NOMO-1 treated with DMSO at 0.1 percent for 48 hours (cell line): Measurements from ENCODE around the gene KRT222.

Experiments
- DNase-seq: peaks from one replicate; lab custom pipeline; 2025; ENCODE audit not compliant: unreplicated experiment; lab: John Stamatoyannopoulos, UW

The KRT222 gene

DNA sequence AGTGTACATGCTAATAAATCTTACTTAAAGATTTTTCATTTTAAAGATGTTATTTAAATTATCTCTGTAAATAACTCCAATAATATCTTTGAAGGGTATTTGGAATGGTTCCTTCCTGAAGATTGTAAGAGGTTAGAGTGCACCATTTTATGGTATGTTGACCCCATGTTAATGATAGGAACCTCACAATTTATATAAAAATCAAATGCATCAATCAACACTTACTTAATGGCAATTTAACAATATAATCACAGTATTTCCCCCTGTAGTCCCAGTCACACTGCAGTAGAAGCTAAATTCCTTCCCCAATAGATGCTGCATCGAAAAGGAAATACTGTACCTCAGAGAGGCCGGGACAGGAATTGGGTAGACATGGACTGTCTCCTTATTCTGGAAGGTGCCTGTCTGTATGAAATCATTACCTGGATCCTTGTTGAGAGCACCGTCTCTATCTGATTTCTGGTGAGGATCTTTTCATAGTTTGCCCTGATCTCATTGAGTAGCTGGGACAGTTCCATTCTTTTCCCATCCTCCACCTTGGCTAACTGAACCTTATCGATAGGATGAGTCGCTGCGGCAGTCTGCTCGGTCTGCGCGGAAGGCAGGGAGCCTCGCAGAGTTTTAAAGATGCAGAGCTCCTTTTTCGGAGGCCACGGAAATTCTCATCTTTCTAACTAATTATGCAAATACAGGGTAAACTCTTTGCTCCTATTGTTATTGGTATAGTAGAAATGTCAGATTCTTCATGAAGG, at the start of gene KRT222:
KRT222 (minus strand) TSS at position 596 of the 752 bp plus-strand sequence; CDS start at position 518, 78 bp downstream.
- no peak for DNase-seq

DNA sequence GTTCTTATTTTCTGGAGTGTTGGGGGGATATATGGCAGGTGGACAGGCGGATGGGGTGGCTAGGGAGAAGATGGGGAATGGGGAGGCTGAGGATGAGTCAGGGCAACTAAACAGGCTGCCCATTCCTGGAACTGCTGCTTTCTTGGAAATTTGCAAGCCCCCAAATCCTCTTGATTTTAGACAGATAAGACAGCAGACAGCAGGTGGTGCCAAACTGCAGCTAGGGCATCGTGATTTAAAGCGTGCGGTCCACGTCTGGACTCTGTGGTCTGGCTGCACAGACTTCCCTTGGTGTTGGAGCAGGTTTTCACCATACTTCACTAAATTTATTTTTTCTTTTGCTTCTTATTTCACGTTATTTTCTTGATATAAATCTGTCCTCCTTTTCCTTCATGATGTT, 49.5 kb upstream of the KRT222 start:
- DNase-seq = no peak

DNA sequence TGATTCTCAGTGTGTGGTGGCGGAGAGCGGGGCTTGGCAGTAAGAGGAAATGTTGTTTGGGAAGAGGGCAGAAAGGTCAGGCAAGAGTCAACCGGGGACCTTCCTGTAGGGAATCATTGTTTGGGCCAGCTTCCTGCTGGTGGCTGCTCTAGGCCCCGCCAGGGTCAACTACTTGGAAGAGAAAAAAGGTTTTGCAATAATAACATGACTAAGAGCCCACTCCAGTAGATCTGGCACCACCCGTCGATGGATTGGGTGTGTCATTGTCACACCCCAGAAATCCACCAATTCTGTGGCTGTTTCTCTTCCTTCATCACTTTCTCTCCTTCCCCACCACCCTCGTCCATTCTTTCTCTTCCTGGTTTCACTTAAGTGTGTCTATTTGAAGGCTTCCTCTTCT, 42.8 kb upstream of the KRT222 start:
- DNase-seq = peak; percentile 64

DNA sequence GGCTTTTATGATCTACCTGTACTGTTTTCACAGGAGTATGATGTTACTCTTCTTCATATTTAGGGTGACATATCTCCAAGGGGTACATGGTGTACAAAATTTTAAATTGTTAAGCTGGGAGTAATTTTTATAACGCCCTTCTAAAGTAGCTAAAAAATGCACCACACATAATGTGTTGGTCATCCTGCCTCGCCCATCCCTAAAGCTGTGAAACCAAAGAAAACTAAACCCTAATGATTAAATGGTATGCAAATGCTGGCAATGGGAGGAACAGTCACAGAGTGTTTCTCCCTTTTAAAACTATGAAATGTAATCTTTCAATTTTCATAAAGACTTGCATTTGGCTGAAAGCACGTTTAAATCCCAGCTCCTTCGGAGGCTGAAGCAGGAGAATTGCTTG, 40.6 kb upstream of the KRT222 start:
- DNase-seq = no peak

DNA sequence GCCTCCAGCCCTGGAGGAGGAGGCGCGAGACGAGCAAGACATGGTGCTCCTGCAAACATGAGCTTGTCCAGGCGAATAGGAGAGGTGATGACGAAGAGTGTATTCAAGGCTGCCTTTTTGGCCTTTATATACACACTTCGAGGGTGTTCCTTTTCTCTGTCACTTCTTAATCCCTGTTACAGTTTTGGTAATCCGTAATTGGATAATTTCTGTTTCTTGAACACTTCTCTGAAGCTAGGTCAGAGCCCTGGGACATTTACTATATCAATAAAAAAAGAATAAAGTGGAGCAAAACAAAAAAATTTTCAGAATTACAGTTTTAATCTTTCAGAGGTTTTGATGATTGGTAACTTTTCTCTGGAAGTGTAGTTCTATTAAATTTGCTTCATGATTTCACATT, 38.7 kb upstream of the KRT222 start, which contains the start of gene KRT24:
KRT24 (minus strand) TSS at position 101 of the 400 bp plus-strand sequence; CDS start at position 42, 59 bp downstream.
- no peak for DNase-seq

DNA sequence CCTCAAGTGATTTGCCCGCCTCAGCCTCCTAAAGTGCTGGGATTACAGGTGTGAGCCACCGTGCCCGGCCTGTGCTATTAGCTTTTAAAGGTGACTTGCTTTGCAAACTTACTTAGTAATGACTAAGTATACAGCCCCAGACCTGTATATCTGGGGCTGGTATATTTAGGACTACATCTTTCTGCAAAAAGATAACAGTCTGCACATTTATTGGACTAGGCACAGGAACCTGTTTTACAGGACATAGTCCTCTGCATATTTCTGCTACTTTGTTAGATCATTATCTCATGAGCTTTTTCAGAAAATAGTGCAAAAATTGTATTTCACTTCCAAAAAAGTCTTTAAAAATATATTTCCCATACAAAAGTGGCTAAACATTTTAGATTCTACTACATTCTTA, 37.3 kb upstream of the KRT222 start:
- DNase-seq = no peak

DNA sequence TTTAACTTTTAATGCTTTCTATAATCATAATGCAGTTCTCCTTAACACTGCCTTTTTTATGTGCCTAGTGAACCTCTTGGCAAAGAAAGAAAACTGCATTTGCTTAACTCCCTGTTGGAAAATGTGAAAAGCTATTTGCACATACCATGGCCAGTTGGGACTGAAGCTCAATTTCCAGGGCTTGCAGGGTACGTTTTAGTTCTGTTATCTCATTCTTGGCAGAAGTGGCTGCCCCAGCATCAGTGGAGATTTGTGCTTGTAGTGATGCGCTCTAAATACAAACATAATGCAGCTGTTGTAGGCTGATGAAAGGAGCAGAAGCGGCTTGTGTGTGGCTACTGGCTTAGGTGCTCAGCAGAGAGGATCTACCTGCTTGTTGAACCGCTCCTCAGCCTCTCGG, 34.9 kb upstream of the KRT222 start:
- DNase-seq = no peak

DNA sequence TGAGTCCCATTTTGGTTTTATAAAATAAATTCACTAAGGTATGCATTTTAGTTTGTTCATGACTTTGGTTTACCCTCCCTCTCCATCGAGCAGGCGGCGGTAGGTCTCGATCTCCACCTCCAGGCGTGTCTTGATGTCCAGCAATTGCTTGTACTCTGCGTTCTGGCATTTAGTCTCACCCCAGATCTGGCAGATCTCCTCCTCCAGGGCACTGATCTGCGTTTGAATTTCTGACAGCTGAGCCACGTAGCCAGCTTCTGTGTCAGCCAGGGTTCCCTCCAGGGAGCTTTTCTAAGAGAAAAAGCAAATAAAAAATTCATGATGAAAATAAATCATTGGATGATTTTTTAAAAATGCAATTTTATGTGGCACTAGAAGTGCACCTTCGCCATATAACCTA, 34.4 kb upstream of the KRT222 start:
- DNase-seq = no peak

DNA sequence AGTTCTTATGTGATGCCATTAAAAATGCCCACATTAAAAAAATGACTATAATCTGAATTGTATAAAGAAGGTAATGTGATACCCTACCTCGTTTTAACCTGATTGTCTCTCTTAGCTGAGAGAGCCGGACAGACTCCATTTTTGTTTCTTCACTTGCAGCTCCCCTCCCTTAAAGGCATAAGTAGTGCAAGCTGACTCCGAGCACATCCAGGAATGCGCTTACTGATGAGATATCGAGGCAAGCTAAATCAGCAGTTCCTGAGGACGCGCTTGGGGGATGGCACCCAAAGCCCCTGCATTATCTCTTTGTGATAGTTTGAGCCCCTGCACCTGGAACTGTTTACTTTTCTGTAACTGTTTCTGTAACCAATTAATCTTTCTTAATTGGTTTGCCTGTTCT, 32.3 kb upstream of the KRT222 start:
- DNase-seq = no peak

DNA sequence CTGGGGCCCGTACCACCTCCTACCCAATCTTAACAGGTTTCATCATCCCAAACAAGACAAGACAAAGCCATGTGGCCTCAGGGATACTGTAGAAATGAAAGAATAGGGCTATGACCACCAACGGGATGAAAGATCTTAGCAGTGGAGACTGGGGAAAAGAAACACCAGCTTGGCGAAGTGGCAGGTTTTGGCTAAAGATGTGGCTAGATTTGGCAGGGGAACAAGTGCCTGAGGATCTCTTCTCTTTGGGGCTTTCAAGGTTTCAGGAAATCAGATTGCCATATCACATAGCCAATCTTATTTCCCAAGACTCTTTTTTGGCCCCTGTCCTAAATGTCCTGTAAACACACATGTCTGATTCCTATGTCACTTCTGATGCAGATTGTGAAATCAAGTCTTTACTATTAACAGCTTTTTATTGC, 31.7 kb upstream of the KRT222 start:
- DNase-seq = no peak

DNA sequence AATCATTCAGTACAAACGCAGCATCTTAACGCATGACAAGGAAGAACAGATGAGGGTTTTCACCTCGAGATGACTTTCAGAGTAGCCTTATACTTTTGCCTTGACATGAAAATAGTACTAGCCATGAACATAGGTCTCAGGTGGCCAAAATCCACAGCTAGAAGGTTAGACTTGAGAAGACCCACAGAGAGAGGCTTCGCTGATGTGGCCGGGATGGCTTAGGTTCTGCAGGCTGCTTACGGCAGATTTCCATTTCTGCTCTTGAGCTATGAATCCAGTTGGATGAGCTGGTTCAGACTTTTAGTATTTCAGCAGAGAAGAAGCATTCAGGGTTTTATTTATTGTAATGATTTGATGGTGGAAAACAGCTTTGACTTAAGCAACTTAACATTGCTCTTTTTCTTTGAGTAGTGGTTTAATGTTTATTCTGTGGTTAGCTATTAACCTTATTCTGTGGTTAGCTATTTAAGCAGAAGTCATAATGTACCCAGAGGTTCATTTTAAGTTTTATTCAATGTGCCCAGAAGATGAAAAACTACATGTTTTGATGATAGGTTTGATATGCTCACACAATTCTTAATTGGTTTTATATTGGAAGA, 31.0 kb upstream of the KRT222 start:
- DNase-seq = no peak

DNA sequence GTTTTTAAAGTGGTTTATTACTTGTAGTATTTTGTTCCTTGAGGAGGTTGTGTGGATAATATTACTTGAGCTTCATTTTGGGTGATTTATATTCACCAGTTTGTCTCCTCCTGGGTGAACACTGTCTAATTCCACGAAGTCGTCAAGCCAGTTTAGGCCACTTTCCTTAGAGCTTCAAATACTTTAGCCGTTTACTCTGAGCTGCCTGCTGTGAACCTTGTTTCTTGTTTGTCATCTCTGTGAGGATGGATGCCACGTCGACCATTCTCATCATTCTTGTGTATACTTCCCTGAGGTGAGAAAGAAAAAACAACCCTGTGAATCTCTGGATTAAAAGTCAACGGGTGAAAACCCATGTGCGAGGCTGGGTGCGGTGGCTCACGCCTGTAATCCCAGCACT, 29.6 kb upstream of the KRT222 start:
- DNase-seq = no peak

DNA sequence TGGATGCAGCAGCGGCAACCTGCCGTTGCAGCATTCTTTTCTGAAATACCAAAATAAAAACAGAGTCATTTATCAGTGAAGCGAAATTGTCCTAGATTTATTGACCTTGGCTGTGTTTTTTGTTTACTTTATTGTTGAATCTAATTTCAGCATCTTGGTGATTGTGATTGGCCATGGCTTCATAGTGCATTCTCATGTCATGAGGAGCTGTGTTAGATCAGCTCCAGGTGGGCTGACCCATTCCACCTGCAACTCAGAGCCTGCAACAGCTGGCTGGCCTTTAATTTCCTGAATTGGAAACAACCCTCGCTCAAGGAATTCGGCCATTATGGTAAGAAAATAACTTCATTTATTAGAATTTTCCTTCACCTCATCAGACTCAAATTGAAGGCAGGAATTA, 22.1 kb upstream of the KRT222 start:
- no peak for DNase-seq

DNA sequence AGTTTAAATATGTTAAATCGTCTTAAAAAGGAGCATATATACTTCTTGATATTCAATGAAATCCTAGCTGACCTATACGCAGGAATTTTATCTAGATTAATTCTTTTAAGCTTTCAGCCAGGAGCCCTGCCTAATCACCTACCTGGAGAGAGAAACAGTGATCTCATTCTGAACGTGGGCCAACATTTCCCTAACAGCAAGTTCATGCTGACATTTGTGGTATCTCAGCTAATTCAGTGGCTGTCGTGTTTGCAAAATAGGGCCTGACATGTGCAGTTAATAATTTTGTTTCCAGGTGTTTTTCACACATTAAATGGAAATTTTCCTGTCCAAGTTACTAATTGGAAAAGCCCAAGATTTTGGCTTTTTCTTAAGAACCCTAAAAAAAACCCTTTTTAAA, 21.2 kb upstream of the KRT222 start:
- no peak for DNase-seq

DNA sequence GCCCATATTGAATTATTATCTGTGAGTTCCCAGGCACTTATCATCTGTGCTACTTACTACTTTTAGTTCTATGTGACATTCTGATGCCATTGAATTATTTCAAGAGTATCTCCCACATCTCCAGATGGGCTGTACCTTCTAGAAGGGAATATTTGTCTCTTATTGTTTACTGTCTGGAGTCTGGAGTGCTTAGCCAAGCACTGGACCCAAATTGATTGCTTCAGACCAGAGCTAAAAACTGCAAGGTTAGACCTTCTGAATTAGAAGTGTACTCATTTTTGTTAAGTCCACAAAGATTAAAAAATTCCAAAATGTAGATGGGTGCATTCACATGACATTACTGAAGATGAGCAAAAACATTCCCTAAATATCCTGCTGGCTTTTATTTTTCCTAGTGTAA, 16.0 kb upstream of the KRT222 start:
- no peak for DNase-seq

DNA sequence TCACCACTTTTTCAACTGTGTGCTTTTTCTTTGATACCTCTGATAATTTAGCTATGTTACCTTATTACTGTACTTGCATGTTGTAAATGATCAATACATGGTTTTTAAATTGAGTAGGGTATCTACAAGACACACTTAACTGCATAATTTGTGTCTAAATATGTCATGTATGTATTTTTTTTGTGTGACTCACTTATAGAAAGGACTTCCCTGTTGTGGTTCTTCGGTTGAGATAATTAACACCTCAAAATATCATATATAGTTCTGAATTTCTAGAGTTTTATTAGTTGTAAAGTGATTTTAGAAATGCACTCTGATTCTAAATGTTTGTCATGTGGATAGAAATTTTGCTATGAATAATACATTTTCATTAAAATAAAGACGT, 14.5 kb upstream of the KRT222 start:
- peak; percentile 44 for DNase-seq

DNA sequence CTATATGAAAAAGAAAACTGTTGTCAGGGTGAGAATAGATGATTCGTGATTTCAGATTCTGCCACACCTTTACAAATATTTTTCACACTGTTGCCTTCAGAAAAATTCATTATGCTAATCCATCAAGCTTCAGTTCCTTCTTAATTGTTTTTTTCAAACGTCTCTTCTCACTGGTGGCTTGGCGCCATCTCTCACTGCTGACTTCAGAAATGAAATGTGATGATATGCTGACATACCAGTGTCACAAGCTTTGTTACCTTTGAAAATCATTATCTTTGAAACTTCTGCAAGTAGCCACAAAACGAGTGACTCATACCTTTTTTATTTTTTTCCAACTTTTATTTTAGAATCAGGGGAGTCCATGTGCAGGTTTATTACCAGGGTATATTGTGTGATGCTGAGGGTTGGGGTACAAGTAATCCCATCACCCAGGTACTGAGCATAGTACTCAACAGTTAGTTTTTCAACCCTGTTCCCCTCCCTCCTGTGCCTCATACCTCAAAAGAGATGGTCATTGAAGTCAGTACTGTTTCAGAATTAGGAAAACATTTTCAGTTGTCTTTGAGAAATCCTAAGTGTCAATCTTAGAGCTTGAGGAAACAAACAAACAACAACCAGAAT, 14.0 kb upstream of the KRT222 start:
- peak; percentile 43 for DNase-seq

DNA sequence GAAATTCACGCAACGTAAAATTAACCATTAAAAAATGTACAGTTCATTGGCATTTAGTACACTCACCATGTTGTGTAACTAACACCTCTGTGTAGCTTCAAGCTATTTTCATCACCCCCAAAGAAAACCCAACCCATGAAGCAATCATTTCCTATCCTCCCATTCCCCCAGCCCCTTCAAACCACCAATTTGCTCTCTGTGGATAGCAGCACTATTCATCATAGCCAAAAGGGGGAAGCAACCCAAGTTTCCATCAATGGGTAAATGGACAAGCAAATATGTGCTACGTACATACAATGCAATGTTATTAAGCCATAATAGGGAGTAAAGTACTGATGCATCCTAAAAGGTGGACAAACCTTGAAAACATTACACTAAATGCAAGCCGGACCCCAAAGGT, 10.9 kb upstream of the KRT222 start:
- peak; percentile 95 for DNase-seq

DNA sequence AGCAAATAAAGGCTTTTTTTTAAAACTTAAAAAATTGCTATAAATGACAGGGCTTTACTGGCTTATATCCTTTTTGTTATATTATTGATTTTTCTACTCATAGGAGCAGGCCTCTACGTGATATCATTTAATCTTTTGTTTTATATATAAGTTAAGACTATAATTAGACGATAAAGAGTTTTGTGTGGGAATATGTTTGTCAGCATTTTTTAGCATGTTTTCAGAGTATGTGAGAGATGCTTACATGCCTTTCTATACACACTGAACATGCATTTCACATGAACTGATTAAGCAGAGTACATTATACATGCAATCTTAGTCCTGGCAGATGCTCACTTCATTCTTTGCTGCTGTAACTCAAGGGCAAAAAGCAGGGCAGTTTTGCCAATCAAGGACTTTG, 7.7 kb upstream of the KRT222 start:
- no peak for DNase-seq

DNA sequence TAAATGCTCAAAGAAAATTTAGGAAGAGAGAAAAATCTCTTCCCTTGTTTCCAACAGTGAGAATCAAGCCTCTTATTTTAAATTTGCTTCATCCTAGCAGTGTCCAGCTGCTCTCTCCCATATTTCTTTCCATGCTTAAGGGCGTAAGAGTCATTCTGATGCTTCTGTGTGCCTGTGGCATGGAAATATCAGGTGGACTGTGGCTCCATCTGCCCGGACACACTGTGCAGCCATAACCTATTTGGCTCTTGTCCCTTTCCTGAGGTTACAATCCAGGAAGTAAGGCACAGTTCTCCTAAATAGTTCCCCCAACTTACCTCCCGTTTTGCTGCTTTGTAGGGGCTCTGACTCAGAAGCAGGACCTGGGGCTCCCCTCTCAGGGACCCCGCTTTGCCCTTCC, 6.3 kb upstream of the KRT222 start:
- no peak for DNase-seq

DNA sequence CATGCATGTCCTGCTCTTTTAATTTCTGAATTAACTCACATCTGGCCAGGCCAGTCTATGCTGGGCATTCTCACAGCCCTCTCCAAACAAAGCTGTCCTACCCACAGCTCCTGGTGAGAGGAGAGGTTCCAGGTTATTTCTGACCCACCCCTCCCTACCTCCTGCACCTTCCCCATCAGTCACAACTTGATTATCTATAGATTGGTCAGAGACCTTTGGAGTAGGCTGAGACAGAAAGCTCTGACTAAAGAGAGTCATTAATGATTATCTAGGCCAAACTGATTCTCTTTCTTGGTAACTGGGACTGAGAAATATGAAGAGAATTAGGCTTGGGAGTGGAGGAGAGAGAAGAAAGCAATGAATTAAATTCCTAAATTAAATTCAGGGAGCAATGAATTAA, 1.4 kb upstream of the KRT222 start:
- no peak for DNase-seq

DNA sequence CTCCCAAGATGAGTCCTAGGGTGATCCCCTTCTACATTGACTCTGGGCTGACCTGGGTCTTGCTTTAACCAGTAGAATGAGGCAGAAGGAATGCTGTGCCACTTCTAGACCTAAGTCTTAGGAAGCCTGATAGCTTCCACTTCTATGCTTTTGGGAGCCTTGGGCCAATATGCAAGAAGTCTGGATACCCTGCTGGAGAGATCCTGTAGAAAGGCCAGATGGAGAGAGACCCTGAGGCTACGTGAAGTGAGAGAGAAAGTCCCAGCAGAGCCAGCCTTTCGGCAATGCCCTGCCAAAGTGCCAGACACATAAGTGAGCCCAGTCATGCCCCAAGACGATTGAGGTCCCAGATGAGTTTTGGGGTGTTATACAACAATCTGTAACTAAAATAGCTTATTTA, 1.7 kb downstream of the KRT222 start:
- DNase-seq = no peak
